ENCODE results near the gene CLEC16A.

CLEC16A gene

DNA sequence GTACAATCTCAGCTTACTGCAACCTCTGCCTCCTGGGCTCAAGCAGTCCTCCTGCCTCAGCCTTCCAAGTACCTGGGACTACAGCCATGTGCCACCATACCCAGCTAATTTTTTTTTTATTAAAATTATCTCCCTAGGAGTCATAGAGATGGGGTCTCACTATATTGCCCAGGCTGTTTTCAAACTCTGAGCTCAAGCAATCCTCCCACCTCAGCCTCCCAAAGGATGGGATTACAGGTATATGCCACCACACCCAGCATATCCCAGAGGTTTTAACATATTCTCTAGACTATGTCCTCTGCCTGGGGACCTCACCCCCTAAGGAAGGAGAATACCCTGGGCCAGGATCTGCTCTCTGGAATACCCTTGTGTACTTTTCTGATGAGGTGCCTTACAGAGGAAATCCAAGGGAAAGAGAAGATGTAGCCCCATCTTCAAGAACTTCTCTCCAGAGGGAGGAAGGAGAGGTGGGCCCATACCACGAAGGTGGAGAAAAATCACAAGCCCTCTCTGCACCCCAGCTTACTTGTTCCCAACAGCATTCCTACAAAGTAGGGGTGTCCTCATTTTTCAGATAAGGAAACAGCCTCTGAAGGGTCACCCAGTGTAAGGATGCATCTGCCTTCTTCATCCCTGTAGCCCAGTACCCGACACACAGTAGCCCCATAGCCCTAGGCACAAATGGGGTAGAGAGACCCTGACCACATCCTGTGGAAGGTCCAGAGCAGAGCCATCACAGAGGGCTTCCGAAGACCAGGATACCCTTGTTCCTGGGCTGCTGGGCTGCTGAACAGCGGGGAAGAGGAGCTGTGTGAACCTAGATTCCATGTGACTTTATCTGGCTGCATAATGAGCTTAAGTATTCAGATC lies 160.0 kb downstream of the CLEC16A start:
- no peak for DNase-seq

DNA sequence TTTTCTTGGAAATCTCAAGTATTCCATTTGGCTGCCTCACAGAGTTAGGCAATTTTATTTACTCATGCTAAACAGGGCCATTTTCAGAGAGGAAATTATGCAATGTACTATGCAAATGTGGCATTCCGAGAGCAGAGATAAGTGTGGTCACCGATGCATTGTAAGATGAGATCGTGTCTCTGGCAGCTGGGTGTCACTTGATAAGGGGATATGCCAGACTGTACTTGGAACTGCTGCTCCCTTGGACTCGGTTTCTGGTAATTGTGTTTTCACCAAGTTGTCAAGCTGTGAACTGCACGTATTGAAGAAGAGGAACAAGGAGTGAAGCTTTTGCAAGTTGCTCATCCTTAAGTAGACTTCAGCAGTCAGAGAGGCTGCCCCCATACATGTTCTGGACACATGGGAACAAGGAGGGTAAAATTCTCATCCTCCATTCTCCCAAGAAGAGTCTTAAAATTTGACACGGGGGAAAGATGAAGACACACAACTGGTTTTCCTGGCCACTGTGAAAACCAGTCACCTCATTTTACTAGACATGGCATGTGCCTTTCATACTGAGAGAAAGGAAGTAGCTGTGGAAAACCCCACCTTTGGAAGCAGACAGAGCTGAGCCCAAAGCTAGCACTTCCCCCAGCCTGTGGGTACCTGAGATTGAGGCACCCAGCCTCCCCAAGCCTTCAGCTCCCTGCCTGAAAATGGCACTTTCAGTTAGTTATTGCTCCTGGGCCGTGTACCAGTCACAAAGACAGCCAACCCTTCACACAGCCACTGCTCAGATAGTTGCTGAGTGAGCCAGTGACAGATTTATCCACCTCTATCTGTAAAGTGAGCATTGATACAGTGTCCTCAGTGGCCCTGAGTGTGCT lies 160.9 kb downstream of the CLEC16A start:
- no peak for DNase-seq

DNA sequence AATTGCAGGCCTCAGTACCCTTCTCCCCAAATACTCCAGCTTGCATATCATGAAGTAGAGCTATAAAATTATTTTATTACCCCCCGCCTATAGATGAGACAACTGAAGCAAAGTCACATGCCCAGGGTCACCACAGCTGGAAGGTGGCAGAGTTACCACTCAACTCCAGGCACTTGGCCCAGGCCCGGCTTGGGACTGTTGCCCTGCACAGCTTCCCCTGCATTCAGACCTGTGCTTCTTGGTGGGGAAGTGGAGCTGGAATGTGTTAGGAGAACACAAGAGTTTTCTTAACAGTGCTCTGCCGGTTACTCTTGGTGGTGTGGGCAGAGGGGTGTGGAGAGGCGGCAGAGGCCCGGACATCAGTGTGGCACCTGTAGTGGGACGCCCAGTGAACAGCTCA lies 162.4 kb downstream of the CLEC16A start:
- no peak for DNase-seq

DNA sequence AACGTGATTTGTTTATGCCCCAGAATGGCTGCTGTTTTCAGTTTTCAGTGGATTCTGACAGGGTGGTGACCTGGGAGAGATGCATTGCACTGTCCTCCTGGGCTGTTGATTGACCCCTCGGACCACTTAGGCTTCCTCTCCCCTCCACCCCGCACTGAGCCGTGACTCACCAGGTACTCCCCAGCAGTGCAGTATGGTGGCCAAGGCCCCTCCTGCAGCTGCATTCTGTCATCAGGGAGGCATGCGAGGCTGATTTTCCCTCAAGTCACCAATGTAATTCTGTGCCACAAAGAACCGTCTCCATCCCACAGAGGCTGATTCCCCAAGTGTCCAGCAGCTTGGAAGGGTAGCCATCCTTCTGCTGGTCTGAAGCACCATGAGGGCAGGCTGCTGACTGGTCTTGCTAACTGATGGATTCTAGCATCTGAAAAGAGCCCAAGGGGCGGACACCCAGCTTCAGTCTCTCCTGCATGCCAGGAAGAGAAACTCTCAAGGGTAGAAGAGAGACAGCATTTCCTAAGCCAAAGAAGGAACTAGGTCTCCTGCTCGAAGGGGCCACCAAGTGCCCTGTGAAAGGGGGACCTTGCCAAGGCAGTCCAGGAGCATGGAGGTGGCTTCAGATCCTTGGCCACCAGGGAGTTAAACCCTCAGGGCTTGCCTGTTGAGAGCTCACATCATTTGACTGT lies 163.6 kb downstream of the CLEC16A start:
- no peak for DNase-seq

DNA sequence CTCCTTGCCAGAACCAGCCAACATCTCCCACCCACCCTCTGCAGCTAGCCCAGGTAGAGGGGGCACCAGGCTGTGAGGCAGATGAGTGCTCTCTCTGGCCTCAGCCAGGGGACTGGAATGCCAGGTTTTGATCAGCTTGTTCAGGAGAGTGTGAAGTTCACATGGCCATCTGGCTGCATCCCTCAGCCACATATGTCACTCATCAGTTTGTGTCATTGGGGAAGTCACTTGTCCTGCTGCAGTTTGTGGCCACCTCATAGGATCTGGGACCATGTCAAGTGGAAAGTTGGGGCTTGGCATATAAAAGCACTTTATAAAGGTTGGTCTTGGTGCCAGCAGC lies 164.1 kb downstream of the CLEC16A start:
- no peak for DNase-seq

DNA sequence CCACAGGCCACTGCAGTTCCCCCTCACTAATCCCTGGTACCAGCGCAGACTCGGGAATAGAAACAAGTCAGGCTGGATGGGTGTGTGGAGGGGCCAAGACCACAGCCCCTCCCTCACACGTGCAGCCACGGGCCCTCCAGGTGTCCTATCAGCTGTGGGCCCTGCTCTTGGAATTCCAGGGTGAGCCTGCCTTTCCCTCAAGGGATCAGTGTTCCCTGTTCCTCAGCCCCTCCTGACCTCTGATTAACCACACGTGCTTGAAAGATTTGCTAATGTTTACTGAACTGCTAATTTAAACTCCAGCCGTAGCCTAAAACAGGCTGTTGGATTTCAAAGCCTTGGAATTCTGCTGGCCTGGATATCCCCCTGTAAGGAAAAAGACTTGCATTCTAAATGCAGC lies 165.2 kb downstream of the CLEC16A start:
- DNase-seq, result no peak

DNA sequence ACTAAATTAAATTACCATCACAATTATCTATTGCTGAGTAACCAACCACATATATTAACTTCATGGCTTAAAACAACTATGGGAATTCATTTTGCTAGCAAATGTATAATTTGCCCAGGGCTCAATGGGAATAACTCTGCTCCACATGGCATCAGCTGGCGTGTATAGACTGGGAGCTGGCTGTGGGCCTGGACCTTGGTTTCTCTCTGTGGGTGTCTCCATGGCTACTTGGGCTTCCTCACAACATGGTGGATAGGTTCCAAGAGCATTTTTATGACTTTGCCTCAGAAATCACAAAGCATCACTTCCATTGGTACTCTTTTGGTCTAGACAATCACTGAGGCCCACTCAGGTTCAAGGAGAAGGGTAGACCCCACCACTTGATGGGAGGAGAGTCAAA lies 166.8 kb downstream of the CLEC16A start:
- no peak for DNase-seq

DNA sequence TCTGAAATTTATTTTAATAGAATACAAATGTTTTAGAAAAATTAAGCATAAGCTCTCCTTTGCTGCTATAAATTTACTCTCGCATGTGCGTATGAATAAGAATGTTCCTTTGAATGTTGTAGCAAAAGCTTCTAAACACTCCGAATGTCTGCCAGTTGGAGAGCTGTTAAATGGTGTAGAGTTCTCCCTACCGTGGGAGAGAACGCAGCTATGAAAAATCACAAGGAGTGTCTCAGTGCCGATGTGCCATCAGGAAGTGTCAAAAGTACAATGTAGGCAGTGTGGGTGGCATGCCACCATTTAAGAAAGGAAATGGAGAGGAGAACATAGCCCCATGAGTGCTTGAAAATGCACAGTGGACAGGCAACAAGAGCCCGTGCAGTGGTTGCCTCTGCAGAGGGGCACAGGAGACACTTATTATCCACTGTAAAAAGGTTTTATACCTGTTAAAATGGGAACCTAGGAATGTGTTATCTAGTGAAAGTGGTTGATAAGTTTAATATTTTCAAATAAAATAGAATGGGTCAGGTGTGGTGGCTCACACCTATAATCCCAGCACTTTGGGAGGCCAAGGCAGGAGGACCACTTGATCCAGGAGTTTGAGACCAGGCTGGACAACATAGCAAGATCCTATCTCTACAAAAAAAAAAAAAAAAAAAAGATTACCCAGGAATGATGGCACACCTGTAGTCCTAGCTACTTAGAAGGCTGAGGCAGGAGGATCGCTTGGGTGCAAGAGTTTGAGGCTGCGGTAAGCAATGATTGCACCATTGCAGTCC lies 167.7 kb downstream of the CLEC16A start:
- DNase-seq, result no peak

DNA sequence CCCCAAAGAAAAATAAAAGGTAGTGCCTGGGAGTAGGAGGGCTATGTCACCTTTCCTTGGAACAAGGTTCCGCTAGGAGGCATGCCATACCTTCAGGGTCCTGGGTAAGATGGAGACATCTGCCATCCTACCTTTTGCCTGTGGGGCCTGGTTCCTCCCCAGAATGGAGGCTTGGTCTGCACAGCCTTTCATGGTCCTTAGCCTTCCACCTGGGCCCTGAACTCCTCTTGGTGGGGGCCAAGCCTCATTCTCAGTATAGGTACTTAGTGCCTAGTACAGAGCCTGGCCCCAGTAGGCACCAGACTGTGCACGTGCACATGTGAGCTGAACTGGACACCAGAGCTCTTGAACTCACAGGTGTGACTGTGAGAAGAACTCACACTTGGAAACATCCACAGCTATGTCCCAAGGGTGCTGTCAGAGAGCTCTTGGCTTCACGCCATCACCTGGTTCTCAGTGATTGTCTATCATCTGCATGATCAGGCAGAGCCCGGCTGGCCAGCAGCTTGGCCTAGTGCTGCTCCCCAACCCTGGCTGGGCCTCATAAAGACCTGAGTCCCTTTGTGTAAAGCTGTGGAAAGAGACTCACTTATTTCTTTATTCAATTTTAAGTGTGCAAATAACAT lies 168.5 kb downstream of the CLEC16A start:
- no peak for DNase-seq

DNA sequence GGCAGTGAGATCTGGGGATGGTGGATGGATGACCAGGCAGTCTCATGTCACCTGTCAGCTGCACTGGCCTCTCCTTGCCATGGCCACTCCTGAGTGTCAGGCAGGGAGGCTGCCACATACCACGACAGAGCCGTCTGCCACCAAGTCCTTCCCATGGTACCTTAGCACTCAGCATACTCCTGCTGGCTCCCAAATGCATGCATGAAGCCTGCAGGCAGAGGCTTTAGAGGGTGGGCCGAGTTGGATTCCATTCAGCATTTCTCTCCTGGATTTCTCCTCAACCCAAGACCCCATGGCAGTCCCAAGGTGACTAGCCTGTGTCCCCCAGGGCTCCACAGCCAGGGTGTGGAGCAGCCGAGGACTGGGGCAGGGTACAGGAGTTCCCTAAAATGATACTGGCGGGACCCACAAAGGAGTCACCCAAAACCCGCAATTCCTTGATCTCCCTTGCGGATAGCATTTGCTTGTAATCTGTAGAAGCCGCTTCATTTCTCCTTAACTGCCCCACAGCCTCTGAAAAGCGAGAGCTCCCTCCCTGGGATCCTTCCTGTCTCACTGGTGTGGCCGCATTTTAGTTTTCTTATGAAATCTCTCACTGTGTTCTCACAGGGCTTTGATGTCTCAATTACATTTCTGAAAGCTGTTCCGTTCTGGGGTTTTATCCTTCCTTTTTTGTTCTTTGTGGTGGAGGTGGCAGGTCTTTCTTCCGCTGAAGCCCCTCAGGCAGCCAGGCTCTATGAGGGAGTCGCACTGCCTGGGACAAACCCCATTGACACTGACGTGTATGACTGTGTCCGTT lies 170.2 kb downstream of the CLEC16A start:
- DNase-seq, result no peak

DNA sequence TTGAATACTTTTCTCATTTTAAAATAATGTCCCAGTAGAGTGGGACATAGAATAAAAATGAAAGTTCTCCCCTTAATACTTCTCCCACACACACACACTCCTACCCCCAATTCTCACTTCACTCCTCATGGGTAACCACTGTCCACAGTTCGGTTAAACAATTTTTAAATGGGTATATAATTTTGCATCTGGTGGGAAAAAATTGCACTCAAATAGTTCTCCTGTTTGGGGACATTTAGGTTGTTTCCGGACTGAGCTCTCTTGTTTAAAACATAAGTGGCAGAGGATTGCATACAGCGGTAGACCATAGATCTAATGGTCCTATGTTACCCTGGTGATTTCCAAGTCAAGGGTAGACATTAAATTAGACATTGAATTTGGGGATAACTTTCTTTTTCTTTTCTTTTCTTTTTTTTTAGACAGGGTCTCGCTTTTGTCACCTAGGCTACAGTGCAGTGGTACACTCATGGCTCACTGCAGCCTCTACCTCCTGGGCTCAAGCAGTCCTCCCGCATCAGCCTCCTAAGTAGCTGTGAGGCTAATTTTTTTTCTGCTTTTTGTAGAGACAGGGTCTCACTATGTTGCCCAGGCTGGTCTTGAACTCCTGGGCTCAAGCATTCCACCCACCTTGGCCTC lies 173.3 kb downstream of the CLEC16A start:
- no peak for DNase-seq

DNA sequence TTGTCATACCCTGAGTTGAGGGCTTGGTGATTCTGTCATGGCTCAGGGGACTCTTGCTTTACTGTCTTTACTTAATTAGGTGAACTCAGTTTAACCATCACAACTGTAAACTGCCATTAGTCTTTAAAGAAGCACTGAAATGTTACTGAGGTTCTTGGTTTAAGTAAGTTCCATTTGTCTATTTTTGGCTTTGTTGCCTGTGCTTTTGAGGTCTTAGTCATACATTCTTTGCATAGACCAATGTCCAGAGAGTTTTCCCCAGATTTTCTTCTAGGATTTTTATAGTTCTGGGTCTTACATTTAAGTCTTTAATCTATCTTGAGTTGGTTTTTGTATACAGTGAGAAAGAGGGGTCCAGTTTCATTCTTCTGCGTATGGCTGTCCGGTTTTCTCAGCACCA lies 174.1 kb downstream of the CLEC16A start:
- no peak for DNase-seq

DNA sequence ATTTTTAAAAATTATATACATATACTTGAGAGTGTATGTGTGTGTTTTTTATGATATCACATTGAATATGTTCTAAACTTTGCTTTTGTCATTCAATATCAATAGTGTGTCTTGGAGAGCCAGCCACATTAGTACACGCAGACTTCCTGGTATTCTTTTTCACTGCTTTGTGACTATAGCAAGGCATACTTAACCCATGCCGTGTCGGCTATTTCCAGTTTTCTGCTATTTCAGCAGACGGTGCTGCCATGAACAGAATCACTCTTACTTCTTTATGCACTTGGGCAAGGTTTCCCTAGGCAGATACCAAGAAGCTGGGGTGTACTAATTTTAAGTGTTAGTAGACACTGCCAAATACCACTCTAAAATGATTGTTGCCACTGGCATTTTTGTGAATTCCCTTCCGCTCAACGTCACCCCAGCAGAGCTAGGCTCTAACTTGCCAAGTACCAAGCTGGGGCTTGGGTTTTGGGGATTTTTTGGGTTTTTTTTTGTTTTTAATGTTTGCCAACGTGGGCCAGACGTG lies 176.8 kb downstream of the CLEC16A start:
- no peak for DNase-seq

DNA sequence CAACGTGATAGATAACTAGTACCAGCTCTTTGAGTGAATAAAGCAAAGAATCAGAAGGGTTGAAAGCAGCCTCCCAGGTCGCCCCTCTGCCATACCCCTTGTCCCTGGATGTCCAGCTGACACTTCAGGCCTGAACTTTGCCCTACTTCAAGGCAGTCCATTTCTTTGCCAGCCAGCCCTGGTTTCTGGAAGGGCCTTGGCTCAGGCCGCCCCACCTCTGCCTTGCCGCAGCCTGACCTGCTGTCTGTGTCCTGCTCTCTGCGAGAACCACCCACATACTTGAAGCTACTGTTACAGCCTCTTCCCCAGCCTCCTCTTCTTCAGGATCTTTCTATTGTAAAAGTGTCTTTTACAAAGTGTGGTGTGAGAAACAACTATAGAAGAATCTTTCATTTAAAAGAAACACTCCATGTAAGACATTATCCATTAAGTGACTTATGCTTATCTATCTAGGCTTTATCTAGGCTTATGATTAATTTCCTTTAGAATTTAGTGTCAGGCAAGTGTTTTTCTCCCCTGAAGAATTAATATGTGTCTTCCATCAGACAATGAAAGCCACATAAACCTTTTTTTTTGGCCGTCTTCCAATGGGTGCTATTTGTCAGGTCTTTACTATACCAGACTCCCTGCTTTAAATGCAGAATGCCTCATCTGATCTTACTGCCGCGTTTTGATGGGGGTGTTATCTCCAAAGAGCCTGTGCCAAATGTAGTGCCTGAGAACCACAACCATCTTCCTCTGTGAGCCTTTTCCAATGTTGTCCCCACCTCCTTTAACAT lies 177.7 kb downstream of the CLEC16A start:
- DNase-seq, result no peak

DNA sequence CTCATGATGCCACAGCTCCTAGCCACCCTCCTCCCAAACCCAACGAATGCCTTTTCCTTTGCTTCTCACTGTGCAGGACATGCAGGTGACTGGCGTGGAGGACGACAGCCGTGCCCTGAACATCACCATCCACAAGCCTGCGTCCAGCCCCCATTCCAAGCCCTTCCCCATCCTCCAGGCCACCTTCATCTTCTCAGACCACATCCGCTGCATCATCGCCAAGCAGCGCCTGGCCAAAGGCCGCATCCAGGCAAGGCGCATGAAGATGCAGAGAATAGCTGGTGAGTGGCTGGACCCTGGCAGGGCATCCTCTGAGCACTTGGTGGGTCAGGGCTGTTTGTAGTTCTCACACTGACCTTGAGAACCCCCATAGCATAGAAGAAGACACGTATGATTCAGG lies 179.3 kb downstream of the CLEC16A start:
- no peak for DNase-seq

DNA sequence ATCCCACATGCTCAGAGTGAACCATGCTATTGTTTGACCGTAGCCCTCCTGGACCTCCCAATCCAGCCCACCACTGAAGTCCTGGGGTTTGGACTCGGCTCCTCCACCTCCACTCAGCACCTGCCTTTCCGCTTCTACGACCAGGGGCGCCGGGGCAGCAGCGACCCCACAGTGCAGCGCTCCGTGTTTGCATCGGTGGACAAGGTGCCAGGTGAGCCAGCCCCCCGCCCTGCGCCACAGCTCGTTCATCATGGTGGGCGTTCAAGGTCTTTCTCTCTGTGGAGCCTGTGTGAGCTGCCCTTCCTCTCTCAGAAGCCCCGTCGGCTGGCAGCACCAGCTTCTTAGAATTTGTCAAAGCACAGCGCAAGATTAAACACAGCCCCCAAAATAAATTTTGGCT lies 181.6 kb downstream of the CLEC16A start:
- DNase-seq, result no peak

DNA sequence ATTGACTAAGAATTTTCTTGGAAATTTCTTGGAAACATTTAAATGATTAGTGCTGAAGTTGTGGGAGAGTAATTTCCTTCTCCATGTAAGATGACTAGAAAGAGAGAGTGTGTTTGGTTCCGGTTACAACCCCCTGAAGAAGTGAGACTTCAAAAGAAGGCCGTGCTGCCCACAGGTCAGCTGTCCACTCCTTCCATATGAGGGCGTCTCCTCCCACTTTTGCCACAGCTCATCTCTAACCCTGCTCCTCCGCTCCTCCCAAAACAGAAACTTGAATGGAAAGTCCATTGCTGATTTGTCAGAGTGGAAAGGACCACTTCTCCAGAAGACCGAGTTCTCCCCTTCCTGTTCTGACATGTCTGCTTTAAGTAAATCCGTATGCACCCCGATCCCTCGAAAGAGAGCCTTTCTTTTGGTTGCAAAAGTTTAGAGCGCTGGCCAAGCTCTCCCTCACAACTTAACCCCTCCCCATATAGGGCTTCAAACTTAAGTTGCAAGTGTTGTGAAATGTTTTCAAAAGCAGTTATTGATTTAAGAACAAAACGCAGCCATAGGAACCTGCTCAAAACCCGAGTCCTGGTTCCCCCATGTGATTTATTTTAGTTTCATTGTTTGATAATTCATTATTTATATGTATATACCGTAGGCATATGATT lies 182.2 kb downstream of the CLEC16A start:
- DNase-seq, result no peak

DNA sequence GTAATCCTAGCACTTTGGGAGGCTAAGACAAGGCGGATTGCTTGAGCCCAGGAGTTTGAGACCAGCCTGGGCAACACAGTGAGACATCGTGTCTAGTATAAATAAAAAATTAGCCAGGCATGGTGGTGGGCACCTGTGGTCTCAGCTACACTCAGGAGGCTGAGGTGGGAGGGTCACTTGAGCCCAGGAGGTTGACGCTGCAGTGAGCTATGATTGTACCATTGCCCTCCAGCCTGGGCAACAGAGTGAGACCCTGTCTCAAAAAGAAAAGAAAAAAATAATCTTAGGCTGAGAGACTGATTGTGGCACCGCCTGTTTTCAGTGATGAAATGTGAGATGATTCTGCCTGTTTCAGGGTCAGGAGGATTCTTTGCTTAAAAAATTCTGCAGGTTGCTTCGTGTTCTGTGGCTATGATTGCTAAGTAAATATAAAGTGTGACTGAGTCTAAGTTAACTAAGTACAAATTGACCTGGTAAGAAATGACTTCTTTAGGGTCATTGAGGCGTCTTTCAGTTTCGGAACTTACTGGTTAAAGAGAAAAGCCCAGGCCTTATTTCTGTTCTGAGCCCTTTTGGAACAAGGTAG lies 183.3 kb downstream of the CLEC16A start:
- no peak for DNase-seq
